ENCODE data around the gene MGA.

DNA sequence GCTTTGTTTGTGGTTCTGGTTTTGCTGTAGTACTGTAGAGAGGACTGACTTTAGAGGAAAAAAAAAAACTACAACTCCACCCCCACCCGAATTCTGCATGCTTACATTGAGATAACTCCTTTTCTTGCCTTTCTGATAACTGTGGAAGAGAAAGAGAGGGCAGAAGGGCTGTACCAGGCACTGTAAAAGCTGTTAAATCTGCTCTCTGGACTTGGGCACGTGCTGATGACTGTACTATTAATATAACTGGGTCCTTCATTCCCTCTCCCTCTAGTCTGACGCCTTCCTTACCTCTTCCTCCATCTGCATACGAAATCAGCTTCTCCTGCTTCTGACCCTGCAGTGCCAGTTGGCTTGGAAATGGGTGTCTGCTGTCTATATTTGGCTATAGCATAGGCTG is 129.0 kb downstream of the MGA start:
- no peak for TF ChIP-seq POLR2AphosphoS5 (IDR thresholded peaks at IDR 0.05; ENCODE audit: low read depth)
- TF ChIP-seq, protein P1, sequence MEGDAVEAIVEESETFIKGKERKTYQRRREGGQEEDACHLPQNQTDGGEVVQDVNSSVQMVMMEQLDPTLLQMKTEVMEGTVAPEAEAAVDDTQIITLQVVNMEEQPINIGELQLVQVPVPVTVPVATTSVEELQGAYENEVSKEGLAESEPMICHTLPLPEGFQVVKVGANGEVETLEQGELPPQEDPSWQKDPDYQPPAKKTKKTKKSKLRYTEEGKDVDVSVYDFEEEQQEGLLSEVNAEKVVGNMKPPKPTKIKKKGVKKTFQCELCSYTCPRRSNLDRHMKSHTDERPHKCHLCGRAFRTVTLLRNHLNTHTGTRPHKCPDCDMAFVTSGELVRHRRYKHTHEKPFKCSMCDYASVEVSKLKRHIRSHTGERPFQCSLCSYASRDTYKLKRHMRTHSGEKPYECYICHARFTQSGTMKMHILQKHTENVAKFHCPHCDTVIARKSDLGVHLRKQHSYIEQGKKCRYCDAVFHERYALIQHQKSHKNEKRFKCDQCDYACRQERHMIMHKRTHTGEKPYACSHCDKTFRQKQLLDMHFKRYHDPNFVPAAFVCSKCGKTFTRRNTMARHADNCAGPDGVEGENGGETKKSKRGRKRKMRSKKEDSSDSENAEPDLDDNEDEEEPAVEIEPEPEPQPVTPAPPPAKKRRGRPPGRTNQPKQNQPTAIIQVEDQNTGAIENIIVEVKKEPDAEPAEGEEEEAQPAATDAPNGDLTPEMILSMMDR (IDR thresholded peaks at IDR 0.05; ENCODE audit: insufficient read depth, low read length), result no peak

All from HL-60 (cell line).